Measurements from ENCODE around the gene INSRR. TPM values are rescaled to one million over a fixed set of nuclear protein-coding genes. Genes with fewer than 3 reads are reported as not detected.

INSRR gene
- total RNA-seq, 1 donor from 2014 or later: not detected

DNA sequence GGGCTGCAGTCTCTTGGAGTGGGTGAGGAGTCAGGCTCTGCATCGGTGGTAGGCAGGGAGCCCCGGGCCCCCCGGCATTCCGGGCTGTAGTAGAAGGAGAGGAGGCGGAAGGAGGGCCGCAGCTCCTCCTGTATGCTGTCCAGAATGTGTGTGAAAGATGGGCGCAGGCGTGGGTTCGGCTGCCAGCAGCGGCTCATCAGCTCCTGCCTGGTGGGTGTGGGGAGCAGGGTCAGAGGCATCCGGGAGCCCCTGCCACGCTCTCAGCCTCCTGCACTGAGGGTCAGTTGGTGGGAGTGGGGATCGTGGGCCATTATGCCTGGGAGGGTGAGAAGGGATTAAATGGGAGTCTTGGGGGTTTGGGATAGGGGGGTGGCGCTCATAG lies 18.0 kb downstream of the INSRR start:
- TF ChIP-seq, protein P1, sequence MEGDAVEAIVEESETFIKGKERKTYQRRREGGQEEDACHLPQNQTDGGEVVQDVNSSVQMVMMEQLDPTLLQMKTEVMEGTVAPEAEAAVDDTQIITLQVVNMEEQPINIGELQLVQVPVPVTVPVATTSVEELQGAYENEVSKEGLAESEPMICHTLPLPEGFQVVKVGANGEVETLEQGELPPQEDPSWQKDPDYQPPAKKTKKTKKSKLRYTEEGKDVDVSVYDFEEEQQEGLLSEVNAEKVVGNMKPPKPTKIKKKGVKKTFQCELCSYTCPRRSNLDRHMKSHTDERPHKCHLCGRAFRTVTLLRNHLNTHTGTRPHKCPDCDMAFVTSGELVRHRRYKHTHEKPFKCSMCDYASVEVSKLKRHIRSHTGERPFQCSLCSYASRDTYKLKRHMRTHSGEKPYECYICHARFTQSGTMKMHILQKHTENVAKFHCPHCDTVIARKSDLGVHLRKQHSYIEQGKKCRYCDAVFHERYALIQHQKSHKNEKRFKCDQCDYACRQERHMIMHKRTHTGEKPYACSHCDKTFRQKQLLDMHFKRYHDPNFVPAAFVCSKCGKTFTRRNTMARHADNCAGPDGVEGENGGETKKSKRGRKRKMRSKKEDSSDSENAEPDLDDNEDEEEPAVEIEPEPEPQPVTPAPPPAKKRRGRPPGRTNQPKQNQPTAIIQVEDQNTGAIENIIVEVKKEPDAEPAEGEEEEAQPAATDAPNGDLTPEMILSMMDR (IDR thresholded peaks at IDR 0.05; ENCODE audit: insufficient read depth, low read length, poor library complexity, severe bottlenecking): no peak
- DNase-seq (ENCODE audit: low read depth): no peak
- H3K36me3 ChIP-seq (ENCODE audit: control insufficient read depth, insufficient read depth, low read length): no peaks in the 10 kb centered on the region
- H3K27me3 ChIP-seq (ENCODE audit: control insufficient read depth, insufficient read depth, low read length): peaks cover 62% of the 10 kb centered on the region
- H3K4me3 ChIP-seq (ENCODE audit: low read depth, low read length): no peak overlapping the region

DNA sequence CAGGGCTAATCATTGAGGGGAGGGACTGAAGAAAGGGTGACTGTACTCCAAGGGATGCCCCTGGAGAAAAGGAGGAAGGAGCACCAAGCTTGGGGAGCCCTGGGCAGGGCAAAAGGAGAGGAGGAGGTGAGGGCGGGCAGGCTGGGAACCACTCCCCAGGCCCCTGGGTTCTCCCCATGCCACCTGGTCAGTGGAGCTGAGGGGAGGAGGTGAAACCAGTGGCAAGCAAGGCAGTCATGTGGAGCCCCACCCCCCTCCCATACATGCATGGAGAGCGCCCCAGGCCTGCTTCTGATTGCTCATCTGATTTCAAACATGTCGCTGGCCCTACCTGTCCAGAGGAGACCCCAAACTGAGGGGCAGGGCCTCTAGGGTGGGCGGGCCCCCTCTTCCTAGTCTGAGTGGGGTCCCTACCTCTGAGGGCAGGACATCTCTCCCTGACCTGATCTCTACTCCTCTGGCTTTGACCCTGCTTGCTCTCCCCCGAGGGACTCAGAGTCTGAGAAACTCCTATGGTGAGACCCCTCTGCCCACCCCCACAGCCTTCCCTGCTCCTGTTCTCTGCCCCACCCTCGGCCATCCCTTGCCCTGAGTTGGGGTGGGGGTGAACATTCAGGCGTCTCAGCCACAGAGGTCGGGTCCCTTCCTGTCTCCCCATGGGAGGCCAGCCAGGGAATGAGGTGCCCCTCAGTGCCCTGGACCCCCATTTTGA lies 18.6 kb downstream of the INSRR start:
- DNase-seq (ENCODE audit: low read depth): no peak
- Histone ChIP-seq H3K27me3 (ENCODE audit: control insufficient read depth, insufficient read depth, low read length) (peaks cover 59% of the 10 kb centered on the region), H3K36me3 (ENCODE audit: control insufficient read depth, insufficient read depth, low read length) (no peaks in the 10 kb centered on the region), H3K4me3 (ENCODE audit: low read depth, low read length) (no peak overlapping the region)
- TF ChIP-seq, protein P1 (IDR thresholded peaks at IDR 0.05; ENCODE audit: insufficient read depth, low read length, poor library complexity, severe bottlenecking): no peak

DNA sequence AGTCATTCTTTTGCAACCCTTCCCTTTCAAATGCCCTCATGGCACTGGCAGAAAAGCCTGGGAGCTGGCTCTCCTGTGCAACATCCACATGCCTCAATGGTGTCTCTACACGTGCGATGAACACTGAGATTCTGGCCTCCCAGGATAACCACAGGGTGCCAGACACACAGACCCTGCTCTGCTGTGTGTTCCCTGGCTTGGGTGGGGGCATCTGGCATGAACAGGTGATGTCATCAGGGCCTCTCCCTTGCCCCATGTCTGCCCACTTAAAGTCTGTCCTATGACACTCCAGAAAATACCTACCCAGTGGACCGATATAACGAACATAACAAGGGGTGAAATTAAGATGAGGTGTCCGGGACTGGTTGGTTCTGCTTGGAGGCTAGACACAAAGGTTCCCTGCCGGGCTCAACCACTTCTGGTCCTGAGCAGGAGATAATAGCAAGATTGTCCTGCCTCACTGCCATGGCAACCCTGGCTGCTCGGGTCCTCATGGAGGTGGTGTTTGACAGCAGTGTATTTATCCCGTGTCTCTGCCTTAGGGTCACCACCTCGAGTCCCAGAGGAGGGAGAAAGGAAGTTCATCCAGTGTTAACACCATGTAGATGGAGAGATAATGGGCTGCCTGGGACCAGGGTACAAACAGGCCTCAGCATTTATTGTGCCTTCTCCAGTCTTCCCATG lies 19.3 kb downstream of the INSRR start:
- no peak for DNase-seq (ENCODE audit: low read depth)
- peaks cover 57% of the 10 kb centered on the region for H3K27me3 ChIP-seq (ENCODE audit: control insufficient read depth, insufficient read depth, low read length)
- no peaks in the 10 kb centered on the region for H3K36me3 ChIP-seq (ENCODE audit: control insufficient read depth, insufficient read depth, low read length)
- no peak overlapping the region for H3K4me3 ChIP-seq (ENCODE audit: low read depth, low read length)
- TF ChIP-seq, protein P1 (IDR thresholded peaks at IDR 0.05; ENCODE audit: insufficient read depth, low read length, poor library complexity, severe bottlenecking): no peak

DNA sequence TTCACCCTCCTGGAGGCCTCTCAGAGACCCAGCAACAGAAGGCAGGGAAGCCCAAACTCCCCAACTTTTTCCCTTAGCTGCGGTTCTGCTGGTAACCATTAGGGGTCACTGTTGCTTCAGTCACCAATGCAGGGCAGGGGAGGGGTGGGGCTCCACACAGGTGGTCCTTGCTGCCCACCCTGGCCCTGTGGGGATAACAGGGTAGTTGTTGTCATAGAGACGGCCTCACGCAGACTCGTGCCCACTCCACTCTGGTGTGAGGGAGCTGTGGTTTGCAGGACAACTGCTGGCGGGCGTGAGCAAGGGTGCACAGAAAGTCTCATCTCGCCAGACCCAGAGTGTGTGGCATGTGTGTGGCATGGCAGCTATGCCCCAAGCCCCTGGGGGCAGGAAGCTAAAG lies 19.9 kb downstream of the INSRR start:
- no peak for DNase-seq (ENCODE audit: low read depth)
- TF ChIP-seq, protein P1 (IDR thresholded peaks at IDR 0.05; ENCODE audit: insufficient read depth, low read length, poor library complexity, severe bottlenecking): peak; percentile 93
- H3K36me3 ChIP-seq (ENCODE audit: control insufficient read depth, insufficient read depth, low read length): no peaks in the 10 kb centered on the region
- H3K27me3 ChIP-seq (ENCODE audit: control insufficient read depth, insufficient read depth, low read length): peaks cover 55% of the 10 kb centered on the region
- no peak overlapping the region for H3K4me3 ChIP-seq (ENCODE audit: low read depth, low read length)

DNA sequence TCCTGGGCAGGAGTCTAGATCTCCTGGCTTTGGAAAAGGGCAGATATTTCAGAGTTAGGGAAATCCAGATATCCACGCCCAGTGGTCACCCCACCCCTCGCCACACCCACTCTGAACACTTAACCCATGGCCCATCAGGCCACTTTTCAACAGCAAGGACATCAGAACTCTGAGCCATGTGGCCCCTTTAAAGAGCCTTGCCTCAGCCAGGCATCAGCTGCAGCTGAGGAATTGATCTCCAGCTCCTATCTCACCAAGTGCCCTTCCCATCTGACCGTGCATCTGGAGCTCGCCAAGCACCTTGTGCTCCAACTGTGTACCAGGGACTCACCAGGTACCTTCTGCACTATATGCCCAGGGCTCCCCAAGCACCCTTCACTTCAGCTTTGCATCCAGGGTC lies 22.0 kb downstream of the INSRR start:
- Histone ChIP-seq H3K27me3 (ENCODE audit: control insufficient read depth, insufficient read depth, low read length) (peaks cover 49% of the 10 kb centered on the region), H3K36me3 (ENCODE audit: control insufficient read depth, insufficient read depth, low read length) (no peaks in the 10 kb centered on the region), H3K4me3 (ENCODE audit: low read depth, low read length) (no peak overlapping the region)
- no peak for DNase-seq (ENCODE audit: low read depth)
- TF ChIP-seq, protein P1 (IDR thresholded peaks at IDR 0.05; ENCODE audit: insufficient read depth, low read length, poor library complexity, severe bottlenecking): no peak

Data from kidney epithelial cell (primary cell).